K562 treated with DMSO at 1 percent for 24 hours (cell line): ENCODE measurements around the gene AGXT2. TPM values are rescaled to one million over a fixed set of nuclear protein-coding genes. Genes with fewer than 3 reads are reported as not detected.

ENCODE experiments used
- total RNA-seq: library from RNA; unstranded; fragments of 300-600 nt; gene quantifications from 2 replicates; pipeline ENCODE4 v1.2.3, GENCODE V29; 2022; ENCODE audit warnings: low read depth; ENCODE audit not compliant: insufficient read depth

Gene AGXT2, protein sequence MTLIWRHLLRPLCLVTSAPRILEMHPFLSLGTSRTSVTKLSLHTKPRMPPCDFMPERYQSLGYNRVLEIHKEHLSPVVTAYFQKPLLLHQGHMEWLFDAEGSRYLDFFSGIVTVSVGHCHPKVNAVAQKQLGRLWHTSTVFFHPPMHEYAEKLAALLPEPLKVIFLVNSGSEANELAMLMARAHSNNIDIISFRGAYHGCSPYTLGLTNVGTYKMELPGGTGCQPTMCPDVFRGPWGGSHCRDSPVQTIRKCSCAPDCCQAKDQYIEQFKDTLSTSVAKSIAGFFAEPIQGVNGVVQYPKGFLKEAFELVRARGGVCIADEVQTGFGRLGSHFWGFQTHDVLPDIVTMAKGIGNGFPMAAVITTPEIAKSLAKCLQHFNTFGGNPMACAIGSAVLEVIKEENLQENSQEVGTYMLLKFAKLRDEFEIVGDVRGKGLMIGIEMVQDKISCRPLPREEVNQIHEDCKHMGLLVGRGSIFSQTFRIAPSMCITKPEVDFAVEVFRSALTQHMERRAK
- total RNA-seq = not detected in 2 replicates

DNA sequence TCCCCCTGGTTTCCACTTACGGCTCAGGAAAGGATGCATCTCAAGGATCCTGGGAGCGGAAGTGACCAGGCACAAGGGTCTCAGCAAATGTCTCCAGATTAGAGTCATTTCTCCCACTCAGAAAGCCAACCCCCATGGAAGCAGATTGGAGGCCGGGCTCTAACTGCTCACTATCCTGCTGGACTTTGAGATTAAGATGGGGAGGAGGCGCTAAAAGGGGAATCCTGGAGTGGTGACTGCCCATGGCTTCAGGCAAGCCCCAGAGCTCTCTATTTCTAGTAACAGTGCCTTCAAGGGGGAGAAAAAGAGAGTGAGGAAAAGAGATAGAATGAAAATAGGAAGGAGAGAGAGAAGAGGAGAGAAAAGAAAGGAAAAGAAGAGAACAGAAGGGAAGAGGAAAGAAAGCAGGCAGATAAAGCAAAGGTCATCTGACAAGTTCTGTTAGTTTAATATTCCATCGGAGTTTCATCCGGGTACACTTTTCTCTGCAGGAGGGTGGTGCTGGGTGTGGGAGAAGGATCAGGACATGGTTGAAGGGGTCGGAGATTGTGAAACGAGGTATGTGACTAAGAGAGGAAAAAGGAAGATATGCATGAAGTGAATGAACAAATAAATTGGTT lies at the start of gene AGXT2:
TSS of gene AGXT2 (minus strand) at position 165 of the 620 bp plus-strand sequence. CDS start at position 108, 57 bp downstream.

Other genes starting within 250 kb of the AGXT2 start
- 0.43 TPM in 1 of 2 replicates, not detected in the other for gene TTC23L, start 208.8 kb downstream of the AGXT2 start, total RNA-seq
- gene RAD1, start 132.4 kb downstream of the AGXT2 start, total RNA-seq = 26.3 and 35.4 TPM in 2 replicates
- gene BRIX1, start 132.2 kb downstream of the AGXT2 start, total RNA-seq = 22.0 and 23.2 TPM in 2 replicates
- 35.8 and 42.9 TPM in 2 replicates for gene DNAJC21, start 118.4 kb downstream of the AGXT2 start, total RNA-seq
- gene PRLR, start 182.5 kb upstream of the AGXT2 start, total RNA-seq = not detected in 2 replicates